ENCODE results near the gene ZAP70.

- TF ChIP-seq, protein P1, sequence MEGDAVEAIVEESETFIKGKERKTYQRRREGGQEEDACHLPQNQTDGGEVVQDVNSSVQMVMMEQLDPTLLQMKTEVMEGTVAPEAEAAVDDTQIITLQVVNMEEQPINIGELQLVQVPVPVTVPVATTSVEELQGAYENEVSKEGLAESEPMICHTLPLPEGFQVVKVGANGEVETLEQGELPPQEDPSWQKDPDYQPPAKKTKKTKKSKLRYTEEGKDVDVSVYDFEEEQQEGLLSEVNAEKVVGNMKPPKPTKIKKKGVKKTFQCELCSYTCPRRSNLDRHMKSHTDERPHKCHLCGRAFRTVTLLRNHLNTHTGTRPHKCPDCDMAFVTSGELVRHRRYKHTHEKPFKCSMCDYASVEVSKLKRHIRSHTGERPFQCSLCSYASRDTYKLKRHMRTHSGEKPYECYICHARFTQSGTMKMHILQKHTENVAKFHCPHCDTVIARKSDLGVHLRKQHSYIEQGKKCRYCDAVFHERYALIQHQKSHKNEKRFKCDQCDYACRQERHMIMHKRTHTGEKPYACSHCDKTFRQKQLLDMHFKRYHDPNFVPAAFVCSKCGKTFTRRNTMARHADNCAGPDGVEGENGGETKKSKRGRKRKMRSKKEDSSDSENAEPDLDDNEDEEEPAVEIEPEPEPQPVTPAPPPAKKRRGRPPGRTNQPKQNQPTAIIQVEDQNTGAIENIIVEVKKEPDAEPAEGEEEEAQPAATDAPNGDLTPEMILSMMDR (conservative IDR thresholded peaks at IDR 0.05; ENCODE audit: low read length), result no peak
- TF ChIP-seq EZH2phosphoT487 (IDR thresholded peaks at IDR 0.05; ENCODE audit: borderline replicate concordance, low read depth, low read length), result no peak
These were observed 6.2 kb downstream of the ZAP70 start for GRCh38 chr2:97719362-97720155.

Data from OCI-LY7 (cell line).